Karpas-422 (cell line): ENCODE data around the gene TCEAL5. TPM values are rescaled to one million over a fixed set of nuclear protein-coding genes. Genes with fewer than 3 reads are reported as not detected.
A peak's percentile ranks its signal among the peaks of the same experiment; 100 is the strongest.
"Not testable (repeated sequence)": the region's sequence is repeated elsewhere in the genome, so short reads cannot be mapped to it uniquely, and the experiment has no call there.

Experiments used
- DNase-seq: peaks from one replicate; pipeline ENCODE4 v3.0.0-alpha.2; 2015
- H2AFZ ChIP-seq: fragments of 200-600 bp; sonication (generic); 2 replicates; pipeline ENCODE4 v1.6.1; 2014; ENCODE audit warnings: antibody characterized with exemption, low read length, mixed read lengths
- H3K27ac ChIP-seq: fragments of 200-600 bp; sonication (generic); 2 replicates; pipeline ENCODE4 v1.5.1; 2014; ENCODE audit warnings: mild to moderate bottlenecking, low read length, moderate library complexity
- H3K27me3 ChIP-seq: fragments of 200-600 bp; sonication (generic); 2 replicates; pipeline ENCODE4 v1.6.1; 2014; ENCODE audit warnings: low read length, mixed read lengths
- H3K36me3 ChIP-seq: fragments of 200-600 bp; sonication (generic); 2 replicates; pipeline ENCODE4 v1.6.1; 2014; ENCODE audit warnings: low read length, mixed read lengths; ENCODE audit not compliant: insufficient read depth
- H3K4me1 ChIP-seq: fragments of 200-600 bp; sonication (generic); 2 replicates; pipeline ENCODE4 v1.6.1; 2014; ENCODE audit warnings: mild to moderate bottlenecking, low read length, mixed read lengths
- H3K4me2 ChIP-seq: fragments of 200-600 bp; sonication (generic); 2 replicates; pipeline ENCODE4 v1.6.1; 2014; ENCODE audit warnings: low read length, low read depth, mild to moderate bottlenecking; ENCODE audit not compliant: poor library complexity, severe bottlenecking
- H3K4me3 ChIP-seq: fragments of 200-600 bp; sonication (generic); 2 replicates; pipeline ENCODE4 v1.5.1; 2014; ENCODE audit warnings: mild to moderate bottlenecking, antibody characterized with exemption, low read length, mixed read lengths
- H3K79me2 ChIP-seq: fragments of 200-600 bp; sonication (generic); 2 replicates; pipeline ENCODE4 v1.6.1; 2014; ENCODE audit warnings: mild to moderate bottlenecking, low read length, mixed read lengths
- H3K9ac ChIP-seq: fragments of 200-600 bp; sonication (generic); 2 replicates; pipeline ENCODE4 v1.6.0; 2014; ENCODE audit warnings: low read length
- H3K9me2 ChIP-seq: fragments of 200-600 bp; sonication (generic), shearing (Covaris generic); replicated peaks from 2 replicates; pipeline ENCODE4 v1.6.0; 2014; ENCODE audit warnings: mild to moderate bottlenecking, low read length, moderate library complexity; ENCODE audit not compliant: insufficient read depth
- H3K9me3 ChIP-seq: fragments of 300-700, 200-600 bp; sonication (generic); 2 replicates; pipeline ENCODE4 v1.6.1; 2014; ENCODE audit warnings: low read length, mixed read lengths
- H4K20me1 ChIP-seq: fragments of 200-600 bp; sonication (generic); 2 replicates; pipeline ENCODE4 v1.6.1; 2014; ENCODE audit warnings: mild to moderate bottlenecking, antibody characterized with exemption, low read length, low read depth; ENCODE audit not compliant: insufficient read depth
- total RNA-seq: library from RNA; depleted of rRNA; stranded (reverse); fragments of >200 nt; shearing (Covaris generic); gene quantifications from 2 replicates; pipeline ENCODE4 v1.2.3, GENCODE V29; 2014; ENCODE audit warnings: low replicate concordance

TCEAL5 gene
- total RNA-seq, 1 experiment from 2014 or later, result not detected

DNA sequence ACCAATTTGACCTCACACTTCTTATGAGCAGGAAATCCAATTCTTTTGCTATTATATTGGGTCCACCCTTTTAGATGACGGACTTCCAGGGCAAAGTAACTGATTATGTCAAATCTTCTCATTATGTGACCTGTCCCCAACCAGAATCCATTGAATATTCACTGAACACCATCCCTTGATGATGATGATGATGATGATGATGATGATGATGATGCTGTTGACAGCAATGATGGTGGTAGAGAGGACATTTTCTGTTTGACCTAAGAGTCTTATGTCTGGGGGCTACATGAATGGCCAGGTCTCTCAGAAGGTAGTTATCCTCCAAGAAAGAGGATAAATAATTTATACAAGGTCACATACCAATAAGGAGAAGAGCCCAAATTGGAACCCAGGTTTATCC lies 26.7 kb downstream of the TCEAL5 start:
- no peaks in the 10 kb centered on the region for H3K9me2 ChIP-seq
- H3K9ac ChIP-seq, result no peak overlapping the region
- H3K4me2 ChIP-seq, result no peak overlapping the region
- H2AFZ ChIP-seq, result no peak overlapping the region
- no peaks in the 10 kb centered on the region for H4K20me1 ChIP-seq
- no peaks in the 10 kb centered on the region for H3K9me3 ChIP-seq
- H3K27me3 ChIP-seq, result no peaks in the 10 kb centered on the region
- H3K4me1 ChIP-seq, result peaks cover 9% of the 10 kb centered on the region
- no peak for DNase-seq
- no peak overlapping the region for H3K4me3 ChIP-seq
- peaks cover 5% of the 10 kb centered on the region; the same call in 1 of the 2 replicates for H3K79me2 ChIP-seq
- no peak overlapping the region for H3K27ac ChIP-seq
- no peaks in the 10 kb centered on the region for H3K36me3 ChIP-seq

DNA sequence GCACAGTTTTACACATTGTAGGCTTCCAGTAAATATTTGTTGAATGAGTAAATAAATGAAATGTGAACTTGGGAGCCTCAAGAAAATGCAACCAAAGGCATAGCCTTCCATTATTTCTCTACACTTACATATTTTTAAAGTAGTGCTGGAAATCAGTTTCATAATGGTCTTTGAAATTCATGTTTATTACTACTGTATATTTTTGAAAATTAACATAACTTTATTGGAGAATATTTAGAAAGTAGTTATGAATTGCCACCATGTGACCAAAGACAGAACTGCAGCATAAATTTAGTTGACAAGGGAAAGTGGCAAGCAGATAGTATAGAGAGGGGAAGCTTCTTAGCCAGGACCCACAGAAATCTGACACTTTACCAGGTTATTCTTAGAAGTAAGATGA lies 28.0 kb downstream of the TCEAL5 start:
- no peaks in the 10 kb centered on the region for H3K27me3 ChIP-seq
- no peaks in the 10 kb centered on the region for H3K9me2 ChIP-seq
- no peaks in the 10 kb centered on the region for H3K36me3 ChIP-seq
- H3K4me3 ChIP-seq, result no peak overlapping the region
- H3K9ac ChIP-seq, result no peak overlapping the region
- no peaks in the 10 kb centered on the region for H3K9me3 ChIP-seq
- H3K4me2 ChIP-seq, result no peak overlapping the region
- no peaks in the 10 kb centered on the region for H4K20me1 ChIP-seq
- no peak overlapping the region for H2AFZ ChIP-seq
- H3K27ac ChIP-seq, result no peak overlapping the region
- H3K4me1 ChIP-seq, result peaks cover 3% of the 10 kb centered on the region; the same call in 1 of the 2 replicates
- peak; percentile 67 for DNase-seq
- H3K79me2 ChIP-seq, result no peaks in the 10 kb centered on the region

DNA sequence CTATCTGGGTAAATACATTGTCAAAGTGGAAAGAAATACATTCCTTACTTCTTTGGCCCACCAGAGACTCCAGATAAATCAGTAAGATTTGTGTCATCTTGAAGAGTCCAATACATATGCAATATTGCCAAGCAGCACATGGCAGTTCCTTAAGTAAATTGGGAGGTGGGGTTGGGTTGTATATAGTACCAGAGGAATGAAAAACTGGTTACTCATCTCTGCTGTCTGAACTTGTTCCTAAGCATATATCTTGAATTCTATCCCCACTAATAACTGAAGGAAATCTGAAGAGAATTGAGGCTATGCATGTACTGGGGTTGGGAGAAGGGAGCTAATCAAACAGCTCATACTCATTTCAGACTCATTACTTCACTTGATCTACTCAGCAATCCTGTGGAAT lies 36.4 kb downstream of the TCEAL5 start:
- no peak for DNase-seq
- Histone ChIP-seq H3K4me3 (no peak overlapping the region), H3K4me2 (no peak overlapping the region), H3K9ac (no peak overlapping the region), H3K27me3 (no peaks in the 10 kb centered on the region), H3K9me2 (no peaks in the 10 kb centered on the region), H2AFZ (no peak overlapping the region), H4K20me1 (no peaks in the 10 kb centered on the region), H3K27ac (no peak overlapping the region), H3K9me3 (no peaks in the 10 kb centered on the region), H3K4me1 (no peaks in the 10 kb centered on the region), H3K36me3 (no peaks in the 10 kb centered on the region), H3K79me2 (no peaks in the 10 kb centered on the region)

DNA sequence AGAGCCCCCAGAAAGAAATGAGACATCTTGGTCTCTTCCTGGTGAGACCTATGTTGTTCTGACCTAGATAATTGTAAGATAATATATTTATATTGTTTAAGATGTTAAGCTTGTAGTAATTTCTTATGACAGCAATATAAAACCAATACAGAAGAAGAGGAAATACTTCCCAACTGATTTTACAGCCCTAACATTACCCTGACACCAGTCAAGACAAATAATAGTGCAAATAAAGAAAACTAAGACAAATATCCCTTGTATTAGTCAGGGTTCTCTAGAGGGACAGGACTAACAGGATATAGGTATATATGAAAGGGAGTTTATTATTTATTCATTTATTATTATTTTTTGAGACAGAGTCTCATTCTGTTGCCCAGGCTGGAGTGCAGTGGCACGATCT lies 40.3 kb downstream of the TCEAL5 start:
- H3K36me3 ChIP-seq, result no peaks in the 10 kb centered on the region
- no peaks in the 10 kb centered on the region for H3K4me1 ChIP-seq
- H3K9ac ChIP-seq, result no peak overlapping the region
- no peaks in the 10 kb centered on the region for H3K27me3 ChIP-seq
- no peaks in the 10 kb centered on the region for H3K9me3 ChIP-seq
- H3K4me3 ChIP-seq, result no peak overlapping the region
- H3K27ac ChIP-seq, result no peak overlapping the region
- H3K4me2 ChIP-seq, result no peak overlapping the region
- H2AFZ ChIP-seq, result no peak overlapping the region
- no peak for DNase-seq
- no peaks in the 10 kb centered on the region for H3K79me2 ChIP-seq
- H3K9me2 ChIP-seq, result no peaks in the 10 kb centered on the region
- H4K20me1 ChIP-seq, result no peaks in the 10 kb centered on the region

DNA sequence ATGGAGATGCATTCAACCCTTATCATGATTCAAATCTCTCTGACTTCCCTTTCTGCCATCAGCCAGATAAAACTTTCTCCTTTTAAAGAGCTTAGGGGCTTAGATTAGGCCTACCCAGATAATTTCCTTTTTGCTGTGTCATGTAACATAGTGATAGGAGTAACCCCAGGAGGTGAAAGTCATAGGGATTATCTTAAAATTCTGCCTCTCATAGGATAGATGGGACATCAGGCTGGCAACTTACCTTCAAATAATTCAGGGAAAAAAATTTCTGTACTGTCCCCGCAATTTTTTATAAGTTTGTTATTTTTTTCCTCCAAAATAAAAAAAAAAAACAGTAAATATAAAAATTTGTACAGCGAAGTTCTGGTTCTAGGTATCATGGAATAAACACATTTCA lies 40.9 kb downstream of the TCEAL5 start:
- not testable (repeated sequence) for H3K9me3 ChIP-seq, H3K27me3 ChIP-seq, H3K79me2 ChIP-seq, DNase-seq, H3K4me3 ChIP-seq, H2AFZ ChIP-seq, H3K9ac ChIP-seq, H3K4me2 ChIP-seq, H3K9me2 ChIP-seq, H3K4me1 ChIP-seq, H3K27ac ChIP-seq, H4K20me1 ChIP-seq, H3K36me3 ChIP-seq

DNA sequence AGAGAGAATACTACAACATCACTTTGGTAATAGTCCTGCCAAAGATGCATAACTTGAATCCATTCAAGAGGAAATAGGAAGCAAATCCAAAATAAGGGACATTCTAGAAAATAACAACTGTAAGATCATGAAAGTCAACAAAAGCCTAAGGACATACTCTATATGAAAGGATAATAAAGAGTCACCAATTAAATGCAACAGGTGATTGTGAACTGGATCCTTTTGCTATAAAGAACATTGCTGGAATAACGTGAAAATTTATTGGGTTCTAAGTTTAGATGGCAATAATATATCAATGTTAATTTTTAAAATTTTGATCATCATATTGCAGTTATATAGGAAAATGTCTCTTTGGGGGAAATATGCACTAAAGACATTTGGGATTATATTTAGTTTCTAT lies 41.7 kb downstream of the TCEAL5 start:
- H3K36me3 ChIP-seq, result no peaks in the 10 kb centered on the region
- H3K4me1 ChIP-seq, result no peaks in the 10 kb centered on the region
- no peak overlapping the region for H3K9ac ChIP-seq
- H3K4me2 ChIP-seq, result no peak overlapping the region
- H2AFZ ChIP-seq, result no peak overlapping the region
- no peaks in the 10 kb centered on the region for H4K20me1 ChIP-seq
- no peak for DNase-seq
- no peaks in the 10 kb centered on the region for H3K27me3 ChIP-seq
- H3K79me2 ChIP-seq, result no peaks in the 10 kb centered on the region
- no peaks in the 10 kb centered on the region for H3K9me3 ChIP-seq
- H3K9me2 ChIP-seq, result no peaks in the 10 kb centered on the region
- H3K4me3 ChIP-seq, result no peak overlapping the region
- H3K27ac ChIP-seq, result no peak overlapping the region

DNA sequence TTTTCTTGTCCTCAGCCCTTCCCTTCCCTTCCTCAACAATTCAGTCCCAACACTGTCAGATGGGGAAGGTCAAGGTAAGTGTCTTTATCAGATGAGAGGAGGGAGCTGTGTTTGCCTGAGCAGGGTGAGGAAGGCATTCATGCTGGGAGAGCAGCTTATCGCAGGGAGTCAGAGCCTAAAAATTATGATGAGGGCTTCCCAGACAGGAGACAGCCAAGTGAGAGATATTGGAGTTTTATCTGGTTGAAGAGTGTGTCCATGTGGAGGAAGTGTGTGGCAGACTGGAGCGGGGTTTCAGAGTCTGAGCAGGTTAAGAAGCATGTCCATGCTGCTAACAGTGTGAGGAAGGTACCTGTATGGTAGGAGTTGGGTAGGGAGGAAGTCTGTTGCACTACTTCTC lies 43.3 kb downstream of the TCEAL5 start:
- no peaks in the 10 kb centered on the region for H3K9me3 ChIP-seq
- no peaks in the 10 kb centered on the region for H3K4me1 ChIP-seq
- no peaks in the 10 kb centered on the region for H3K27me3 ChIP-seq
- no peak overlapping the region for H3K27ac ChIP-seq
- H3K4me2 ChIP-seq, result no peak overlapping the region
- H3K4me3 ChIP-seq, result no peak overlapping the region
- no peaks in the 10 kb centered on the region for H3K79me2 ChIP-seq
- no peak overlapping the region for H3K9ac ChIP-seq
- no peaks in the 10 kb centered on the region for H3K36me3 ChIP-seq
- no peaks in the 10 kb centered on the region for H4K20me1 ChIP-seq
- no peak overlapping the region for H2AFZ ChIP-seq
- no peak for DNase-seq
- no peaks in the 10 kb centered on the region for H3K9me2 ChIP-seq

DNA sequence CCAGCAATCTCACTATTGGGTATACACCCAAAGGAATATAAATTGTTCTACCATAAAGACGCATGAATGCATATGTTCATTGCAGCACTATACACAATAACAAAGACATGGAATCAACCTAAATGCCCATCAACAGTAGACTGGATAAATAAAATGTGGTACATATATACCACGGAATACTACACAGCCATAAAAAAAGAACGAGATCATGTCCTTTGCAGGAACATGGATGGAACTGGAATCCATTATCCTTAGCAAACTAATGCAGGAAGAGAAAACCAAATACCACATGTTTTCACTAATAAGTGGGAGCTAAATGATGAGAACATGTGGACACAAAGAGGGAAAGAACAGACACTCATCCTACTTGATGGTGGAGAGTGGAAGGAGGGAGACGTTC lies 50.6 kb downstream of the TCEAL5 start:
- not testable (repeated sequence) for H3K4me1 ChIP-seq, H3K36me3 ChIP-seq, H3K27me3 ChIP-seq, H3K9me2 ChIP-seq, H3K9ac ChIP-seq, H3K79me2 ChIP-seq, H4K20me1 ChIP-seq, H2AFZ ChIP-seq, H3K9me3 ChIP-seq, H3K4me3 ChIP-seq, H3K4me2 ChIP-seq, DNase-seq, H3K27ac ChIP-seq
